Esophagus squamous epithelium (tissue), 4 donors: Measurements from ENCODE around the gene GRK6.

Experiments
- CTCF ChIP-seq, 6 experiments: fragments of 450-650 bp in 4 of 6; fragments of 200-600 bp in 2 of 6; sonication (generic) in 2 of 6; IDR thresholded peaks; one replicate each; pipeline ENCODE4 v1.5.1; 2016 to 2019; ENCODE audit warnings: antibody characterized with exemption in 6 of 6, mild to moderate bottlenecking in 4 of 6, moderate library complexity in 4 of 6
- POLR2A ChIP-seq, 4 donors: fragments of 450-650 bp; IDR thresholded peaks; one replicate each; pipeline ENCODE4 v1.6.1; 2017; ENCODE audit warnings: antibody characterized with exemption in 4 of 4, mild to moderate bottlenecking in 4 of 4, moderate library complexity in 3 of 4

- no peak for TF ChIP-seq CTCF (IDR thresholded peaks at IDR 0.05)
- no peak for TF ChIP-seq POLR2A (IDR thresholded peaks at IDR 0.05)
Observed at GRCh38 chr5:177440211-177440989, 13.9 kb downstream of the GRK6 start.
